Smooth muscle cell (in vitro differentiated cells): ENCODE measurements around the gene ZNF708. TPM values are rescaled to one million over a fixed set of nuclear protein-coding genes. Genes with fewer than 3 reads are reported as not detected.

Experiments used
- DNase-seq: peaks from one replicate; lab custom pipeline; 2025; ENCODE audit not compliant: unreplicated experiment; lab: John Stamatoyannopoulos, UW
- H2AFZ ChIP-seq: fragments of 200-600 bp; sonication (generic); 2 replicates; pipeline ENCODE4 v1.6.0; 2016; ENCODE audit warnings: antibody characterized with exemption, low read depth, mild to moderate bottlenecking
- H3F3A ChIP-seq: fragments of 200-600 bp; sonication (generic); 2 replicates; pipeline ENCODE4 v1.6.0; 2017; ENCODE audit warnings: antibody characterized with exemption, low read depth
- H3K27ac ChIP-seq: fragments of 200-600 bp; sonication (generic); 2 replicates; pipeline ENCODE4 v1.5.1; 2016; ENCODE audit warnings: low read depth, mild to moderate bottlenecking
- H3K27me3 ChIP-seq: fragments of 200-600 bp; sonication (generic); 2 replicates; pipeline ENCODE4 v1.6.1; 2016; ENCODE audit warnings: low read depth, mild to moderate bottlenecking
- H3K36me3 ChIP-seq: fragments of 200-600 bp; sonication (generic); 2 replicates; pipeline ENCODE4 v1.5.1; 2016; ENCODE audit warnings: low read depth
- H3K4me1 ChIP-seq: fragments of 200-600 bp; sonication (generic); 2 replicates; pipeline ENCODE4 v1.5.1; 2016; ENCODE audit warnings: low read depth
- H3K4me2 ChIP-seq: fragments of 200-600 bp; sonication (generic); 2 replicates; pipeline ENCODE4 v1.6.0; 2016; ENCODE audit warnings: mild to moderate bottlenecking
- H3K4me3 ChIP-seq: fragments of 200-600 bp; sonication (generic); 2 replicates; pipeline ENCODE4 v1.5.1; 2016; ENCODE audit warnings: mild to moderate bottlenecking
- H3K79me2 ChIP-seq: fragments of 200-600 bp; sonication (generic); 2 replicates; pipeline ENCODE4 v1.6.0; 2016; ENCODE audit warnings: low read depth, mild to moderate bottlenecking
- H3K9ac ChIP-seq: fragments of 200-600 bp; sonication (generic); 2 replicates; pipeline ENCODE4 v1.6.0; 2016; ENCODE audit warnings: low read depth
- H3K9me3 ChIP-seq: fragments of 200-600 bp; sonication (generic); replicated peaks from 2 replicates; pipeline ENCODE4 v1.5.1; 2016; ENCODE audit warnings: low read depth
- H4K20me1 ChIP-seq: fragments of 200-600 bp; sonication (generic); 2 replicates; pipeline ENCODE4 v1.6.0; 2016; ENCODE audit warnings: low read depth
- WGBS: methylation state at CpG from one replicate; pipeline ENCODE4 v1.1.7; 2016; ENCODE audit warnings: low lambda C conversion rate; 5-methylcytosine and 5-hydroxymethylcytosine counted together
- polyA plus RNA-seq: library from polyadenylated mRNA; unstranded; fragments of >200 nt; fragmentation: Nextera tagmentation; extraction: Ambion mirVana; gene quantifications from 2 replicates; pipeline ENCODE4 v1.2.1, GENCODE V29; 2016
- total RNA-seq: library from RNA; depleted of rRNA; stranded (reverse); fragments of >200 nt; gene quantifications from 2 replicates; pipeline ENCODE4 v1.2.3, GENCODE V29; 2014
- TF ChIP-seq, protein P1 (sequence below): fragments of 200-600 bp; sonication (generic); IDR thresholded peaks from 2 replicates; pipeline ENCODE4 v1.5.1; 2017; ENCODE audit warnings: borderline replicate concordance, mild to moderate bottlenecking, antibody characterized with exemption; ENCODE audit not compliant: insufficient read depth, poor library complexity, severe bottlenecking

The ZNF708 gene
- total RNA-seq (11.3 and 12.1 TPM in 2 replicates), polyA plus RNA-seq (0.65 and 1.5 TPM in 2 replicates)

DNA sequence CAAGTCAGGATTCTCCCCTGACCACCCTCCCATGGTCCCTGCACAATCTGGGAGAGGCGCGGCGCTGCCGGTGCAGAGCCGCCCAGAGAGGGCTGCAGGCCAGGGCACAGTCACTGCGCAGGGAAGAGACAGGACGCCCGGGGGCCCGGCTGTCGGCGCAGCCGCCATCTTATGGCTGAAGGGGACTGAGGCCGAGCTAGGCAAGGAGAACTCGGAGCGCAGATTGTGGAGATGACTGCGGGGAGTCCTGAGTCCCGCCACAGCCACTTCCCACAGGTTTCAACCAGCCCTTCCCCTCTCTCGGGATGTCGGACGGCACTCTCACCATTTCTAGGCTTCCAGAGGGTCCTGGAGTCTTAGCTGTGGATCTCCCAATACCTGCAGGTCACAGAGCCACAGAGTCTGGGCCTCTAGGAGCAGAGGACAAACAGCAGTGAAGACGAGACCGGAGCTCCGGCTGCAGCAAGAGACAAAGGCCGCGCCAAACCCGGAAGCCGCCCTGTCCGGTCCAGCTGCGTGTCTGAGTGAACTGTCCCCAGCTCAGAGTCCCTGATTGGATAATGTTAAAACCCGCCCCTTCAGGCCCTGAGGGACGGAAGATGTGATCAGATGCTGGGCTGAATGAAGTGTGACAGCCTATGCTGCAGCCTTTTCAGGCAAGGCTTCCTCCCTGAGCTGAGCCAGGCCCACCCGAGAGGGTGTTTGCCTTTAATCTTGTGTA is at the start of gene ZNF708:
TSS of gene ZNF708 (minus strand) at position 526 of the 721 bp plus-strand sequence. CDS start at position 328, 198 bp downstream.
- peaks cover 47% of the 10 kb centered on the region for H3K79me2 ChIP-seq
- 39% methylated on average over 32 of the region's 32 CpGs for WGBS
- H3F3A ChIP-seq: no peaks in the 10 kb centered on the region
- H3K27me3 ChIP-seq: no peaks in the 10 kb centered on the region
- peak within 1 kb of the TSS; percentile 89 for H3K4me2 ChIP-seq
- no peaks in the 10 kb centered on the region for H3K9me3 ChIP-seq
- peak within 1 kb of the TSS; percentile 91 for H3K4me3 ChIP-seq
- peaks cover 7% of the 10 kb centered on the region for H3K4me1 ChIP-seq
- DNase-seq: peak; percentile 5
- peak within 1 kb of the TSS; percentile 93 for H3K27ac ChIP-seq
- H3K36me3 ChIP-seq: peaks cover 4% of the 10 kb centered on the region
- peak within 1 kb of the TSS; percentile 88 for H2AFZ ChIP-seq
- TF ChIP-seq, protein P1, sequence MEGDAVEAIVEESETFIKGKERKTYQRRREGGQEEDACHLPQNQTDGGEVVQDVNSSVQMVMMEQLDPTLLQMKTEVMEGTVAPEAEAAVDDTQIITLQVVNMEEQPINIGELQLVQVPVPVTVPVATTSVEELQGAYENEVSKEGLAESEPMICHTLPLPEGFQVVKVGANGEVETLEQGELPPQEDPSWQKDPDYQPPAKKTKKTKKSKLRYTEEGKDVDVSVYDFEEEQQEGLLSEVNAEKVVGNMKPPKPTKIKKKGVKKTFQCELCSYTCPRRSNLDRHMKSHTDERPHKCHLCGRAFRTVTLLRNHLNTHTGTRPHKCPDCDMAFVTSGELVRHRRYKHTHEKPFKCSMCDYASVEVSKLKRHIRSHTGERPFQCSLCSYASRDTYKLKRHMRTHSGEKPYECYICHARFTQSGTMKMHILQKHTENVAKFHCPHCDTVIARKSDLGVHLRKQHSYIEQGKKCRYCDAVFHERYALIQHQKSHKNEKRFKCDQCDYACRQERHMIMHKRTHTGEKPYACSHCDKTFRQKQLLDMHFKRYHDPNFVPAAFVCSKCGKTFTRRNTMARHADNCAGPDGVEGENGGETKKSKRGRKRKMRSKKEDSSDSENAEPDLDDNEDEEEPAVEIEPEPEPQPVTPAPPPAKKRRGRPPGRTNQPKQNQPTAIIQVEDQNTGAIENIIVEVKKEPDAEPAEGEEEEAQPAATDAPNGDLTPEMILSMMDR: no peak
- peak within 1 kb of the TSS; percentile 95 for H3K9ac ChIP-seq
- peaks cover 7% of the 10 kb centered on the region for H4K20me1 ChIP-seq

GRCh38 chr19:21362291-21362690 is 33.1 kb upstream of the ZNF708 start:
- no peak for DNase-seq
- H3K9me3 ChIP-seq: no peaks in the 10 kb centered on the region
- no peaks in the 10 kb centered on the region for H3F3A ChIP-seq
- no peaks in the 10 kb centered on the region for H4K20me1 ChIP-seq
- peaks cover 40% of the 10 kb centered on the region for H3K79me2 ChIP-seq
- no peaks in the 10 kb centered on the region for H3K4me1 ChIP-seq
- WGBS: 91% methylated on average over 3 of the region's 3 CpGs
- TF ChIP-seq, protein P1: no peak
- no peak overlapping the region for H3K27ac ChIP-seq
- no peak overlapping the region for H3K4me3 ChIP-seq
- H3K4me2 ChIP-seq: no peak overlapping the region
- no peak overlapping the region for H3K9ac ChIP-seq
- no peak overlapping the region for H2AFZ ChIP-seq
- H3K27me3 ChIP-seq: no peaks in the 10 kb centered on the region
- no peaks in the 10 kb centered on the region for H3K36me3 ChIP-seq

DNA sequence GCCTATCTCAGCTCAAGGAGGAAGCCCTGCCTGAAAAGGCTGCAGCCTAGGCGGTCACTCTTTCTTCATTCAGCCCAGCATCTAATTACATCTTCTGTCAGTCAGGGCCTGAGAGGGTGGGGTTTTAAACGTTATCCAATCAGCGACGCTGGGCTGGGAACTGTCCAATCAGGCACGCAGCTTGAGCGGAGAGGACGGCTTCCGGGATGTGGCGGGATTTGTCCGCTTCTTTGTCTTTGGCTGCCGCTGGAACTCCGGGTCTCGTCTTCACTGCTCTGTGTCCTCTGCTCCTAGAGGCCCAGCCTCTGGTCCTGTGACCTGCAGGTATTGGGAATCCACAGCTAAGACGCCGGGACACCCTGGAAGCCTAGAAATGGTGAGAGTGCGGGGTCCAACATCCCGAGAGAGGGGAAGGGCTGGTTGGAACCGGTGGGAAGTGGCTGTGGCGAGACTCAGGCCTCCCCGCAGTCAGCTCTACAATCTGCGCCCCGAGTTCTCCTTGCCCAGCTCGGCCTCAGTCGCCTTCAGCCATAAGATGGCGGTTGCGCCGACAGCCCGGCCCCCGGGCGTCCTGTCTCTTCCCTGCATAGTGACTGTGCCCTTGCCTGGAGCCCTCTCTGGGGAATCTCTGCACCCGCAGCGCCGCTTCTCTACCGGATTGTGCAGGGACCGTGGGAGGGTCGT is 29.7 kb upstream of the ZNF708 start, which contains the start of gene ZNF738:
TSS of gene ZNF738 (plus strand) at position 233 of the 684 bp plus-strand sequence. CDS start at position 374, 141 bp downstream.
- no peaks in the 10 kb centered on the region for H3K4me1 ChIP-seq
- H3K36me3 ChIP-seq: no peaks in the 10 kb centered on the region
- H3K9ac ChIP-seq: peak within 1 kb of the TSS; percentile 92
- H4K20me1 ChIP-seq: no peaks in the 10 kb centered on the region
- peak within 1 kb of the TSS; percentile 96 for H3K4me2 ChIP-seq
- peak within 1 kb of the TSS; percentile 99 for H2AFZ ChIP-seq
- WGBS: 1% methylated on average over 36 of the region's 36 CpGs
- peak within 1 kb of the TSS; percentile 99 for H3K4me3 ChIP-seq
- H3K27me3 ChIP-seq: no peaks in the 10 kb centered on the region
- TF ChIP-seq, protein P1: no peak
- DNase-seq: peak; percentile 48
- H3K9me3 ChIP-seq: no peaks in the 10 kb centered on the region
- H3K79me2 ChIP-seq: peaks cover 32% of the 10 kb centered on the region
- H3K27ac ChIP-seq: peak within 1 kb of the TSS; percentile 91
- H3F3A ChIP-seq: no peaks in the 10 kb centered on the region
